ENCODE measurements around the gene LY6G5B.

DNA sequence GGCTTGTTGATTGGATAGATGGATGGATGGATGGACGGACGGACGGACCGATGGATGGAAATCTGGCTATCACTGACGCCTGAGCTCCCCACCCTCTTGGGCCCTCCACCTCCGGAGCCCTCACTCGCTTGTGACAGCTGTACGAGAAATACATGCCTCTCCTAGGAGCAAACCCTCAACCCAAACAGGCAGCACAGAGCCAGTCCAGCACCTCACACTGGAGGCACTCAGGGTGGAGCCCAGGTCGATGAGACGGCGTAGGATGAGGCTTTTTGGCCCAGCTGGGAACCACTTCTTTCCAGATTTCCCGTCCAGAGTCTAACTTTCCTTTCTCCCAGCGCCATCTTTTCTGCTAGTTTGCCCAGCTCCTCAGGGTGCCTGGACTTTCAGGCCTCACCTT is 13.8 kb downstream of the LY6G5B start:
- TF ChIP-seq, protein P1, sequence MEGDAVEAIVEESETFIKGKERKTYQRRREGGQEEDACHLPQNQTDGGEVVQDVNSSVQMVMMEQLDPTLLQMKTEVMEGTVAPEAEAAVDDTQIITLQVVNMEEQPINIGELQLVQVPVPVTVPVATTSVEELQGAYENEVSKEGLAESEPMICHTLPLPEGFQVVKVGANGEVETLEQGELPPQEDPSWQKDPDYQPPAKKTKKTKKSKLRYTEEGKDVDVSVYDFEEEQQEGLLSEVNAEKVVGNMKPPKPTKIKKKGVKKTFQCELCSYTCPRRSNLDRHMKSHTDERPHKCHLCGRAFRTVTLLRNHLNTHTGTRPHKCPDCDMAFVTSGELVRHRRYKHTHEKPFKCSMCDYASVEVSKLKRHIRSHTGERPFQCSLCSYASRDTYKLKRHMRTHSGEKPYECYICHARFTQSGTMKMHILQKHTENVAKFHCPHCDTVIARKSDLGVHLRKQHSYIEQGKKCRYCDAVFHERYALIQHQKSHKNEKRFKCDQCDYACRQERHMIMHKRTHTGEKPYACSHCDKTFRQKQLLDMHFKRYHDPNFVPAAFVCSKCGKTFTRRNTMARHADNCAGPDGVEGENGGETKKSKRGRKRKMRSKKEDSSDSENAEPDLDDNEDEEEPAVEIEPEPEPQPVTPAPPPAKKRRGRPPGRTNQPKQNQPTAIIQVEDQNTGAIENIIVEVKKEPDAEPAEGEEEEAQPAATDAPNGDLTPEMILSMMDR (IDR thresholded peaks at IDR 0.05; ENCODE audit: low read length), result no peak
- no peak for TF ChIP-seq EZH2phosphoT487 (IDR thresholded peaks at IDR 0.05; ENCODE audit: low read length)
- no peak for TF ChIP-seq EZH2 (optimal IDR thresholded peaks at IDR 0.05; ENCODE audit: low read depth, low read length)
